Neural cell (in vitro differentiated cells): ENCODE measurements around the gene SLC37A1.

ENCODE experiments used
- EZH2 ChIP-seq: fragments of 200-600, 300-800 bp; shearing (Covaris generic), sonication (generic); IDR thresholded peaks from 2 replicates; pipeline ENCODE4 v1.6.1; 2014; ENCODE audit warnings: antibody characterized with exemption, low read length, borderline replicate concordance, mild to moderate bottlenecking; ENCODE audit not compliant: insufficient read depth, poor library complexity, severe bottlenecking
- TF ChIP-seq, protein P1 (sequence below): IDR thresholded peaks from 2 replicates; pipeline ENCODE4 v1.6.1; 2012; ENCODE audit warnings: borderline replicate concordance

- TF ChIP-seq, protein P1, sequence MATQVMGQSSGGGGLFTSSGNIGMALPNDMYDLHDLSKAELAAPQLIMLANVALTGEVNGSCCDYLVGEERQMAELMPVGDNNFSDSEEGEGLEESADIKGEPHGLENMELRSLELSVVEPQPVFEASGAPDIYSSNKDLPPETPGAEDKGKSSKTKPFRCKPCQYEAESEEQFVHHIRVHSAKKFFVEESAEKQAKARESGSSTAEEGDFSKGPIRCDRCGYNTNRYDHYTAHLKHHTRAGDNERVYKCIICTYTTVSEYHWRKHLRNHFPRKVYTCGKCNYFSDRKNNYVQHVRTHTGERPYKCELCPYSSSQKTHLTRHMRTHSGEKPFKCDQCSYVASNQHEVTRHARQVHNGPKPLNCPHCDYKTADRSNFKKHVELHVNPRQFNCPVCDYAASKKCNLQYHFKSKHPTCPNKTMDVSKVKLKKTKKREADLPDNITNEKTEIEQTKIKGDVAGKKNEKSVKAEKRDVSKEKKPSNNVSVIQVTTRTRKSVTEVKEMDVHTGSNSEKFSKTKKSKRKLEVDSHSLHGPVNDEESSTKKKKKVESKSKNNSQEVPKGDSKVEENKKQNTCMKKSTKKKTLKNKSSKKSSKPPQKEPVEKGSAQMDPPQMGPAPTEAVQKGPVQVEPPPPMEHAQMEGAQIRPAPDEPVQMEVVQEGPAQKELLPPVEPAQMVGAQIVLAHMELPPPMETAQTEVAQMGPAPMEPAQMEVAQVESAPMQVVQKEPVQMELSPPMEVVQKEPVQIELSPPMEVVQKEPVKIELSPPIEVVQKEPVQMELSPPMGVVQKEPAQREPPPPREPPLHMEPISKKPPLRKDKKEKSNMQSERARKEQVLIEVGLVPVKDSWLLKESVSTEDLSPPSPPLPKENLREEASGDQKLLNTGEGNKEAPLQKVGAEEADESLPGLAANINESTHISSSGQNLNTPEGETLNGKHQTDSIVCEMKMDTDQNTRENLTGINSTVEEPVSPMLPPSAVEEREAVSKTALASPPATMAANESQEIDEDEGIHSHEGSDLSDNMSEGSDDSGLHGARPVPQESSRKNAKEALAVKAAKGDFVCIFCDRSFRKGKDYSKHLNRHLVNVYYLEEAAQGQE, result no peak
- TF ChIP-seq EZH2, result no peak
Measured at GRCh38 chr21:42565886-42566523, 52.4 kb downstream of the SLC37A1 start.
